ENCODE results near the gene ADRA2B. TPM values are rescaled to one million over a fixed set of nuclear protein-coding genes. Genes with fewer than 3 reads are reported as not detected.

ADRA2B gene
- total RNA-seq, 2 experiments from 2014 or later: 0.29 to 0.34 TPM

DNA sequence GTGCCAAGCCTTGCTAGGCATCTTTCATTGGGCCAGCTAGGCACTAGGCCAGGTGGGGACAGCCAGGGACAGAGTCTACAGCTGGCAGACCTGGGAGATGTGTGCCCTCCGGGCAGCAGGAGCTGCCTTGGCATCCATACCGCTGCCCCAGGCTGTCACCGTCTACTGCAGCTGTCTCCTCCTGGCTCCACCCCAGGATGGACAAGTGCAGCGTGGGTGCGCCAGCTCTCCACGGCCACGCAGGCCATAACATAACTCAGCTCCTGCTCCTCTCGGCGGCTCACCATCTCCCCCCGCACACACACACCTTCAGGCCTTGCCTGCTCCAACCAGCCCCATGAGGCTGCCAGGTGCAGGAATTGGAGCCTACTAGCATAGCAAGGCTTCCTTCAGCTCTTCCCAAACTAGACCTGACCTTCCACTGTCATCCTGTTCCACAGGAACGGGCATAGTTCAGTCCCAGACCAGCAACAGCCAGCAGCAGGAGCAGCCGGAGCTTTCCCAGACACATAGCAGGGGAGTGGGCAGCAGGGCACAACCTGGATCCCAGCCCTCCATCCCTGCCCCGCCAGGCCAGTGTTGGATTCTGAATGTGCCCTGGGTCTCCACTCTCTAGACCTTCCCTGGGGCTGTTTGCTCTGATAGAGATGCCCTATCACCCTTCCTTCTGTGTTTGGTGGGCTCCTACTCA, 2.5 kb upstream of the ADRA2B start:
- Mint-ChIP-seq H3K4me3 (no peak overlapping the region), H3K9me3 (no peaks in the 10 kb centered on the region), H3K27ac (no peak overlapping the region), H3K36me3 (ENCODE audit: low read depth) (no peaks in the 10 kb centered on the region), H3K27me3 (peaks cover 32% of the 10 kb centered on the region), H3K4me1 (ENCODE audit: low read depth) (peaks cover 22% of the 10 kb centered on the region)
- intact Hi-C loops (cut with micrococcal nuclease): no loop called here
- TF ChIP-seq CTCF (IDR thresholded peaks at IDR 0.05): no peak
- DNase-seq: no peak
- ChIA-PET POLR2A (interaction anchor here (1.2 to 1.8 kb wide), 4 partner anchors 17 to 171 kb away, joined by 3 to 9 read pairs (median 6); no protein-coding TSS in a partner anchor), CTCF (interaction anchor here (0.9 to 9.3 kb wide), 8 partner anchors 13 to 126 kb away, joined by 3 to 94 read pairs (median 24); partner anchors contain the start of gene ASTL)
- ATAC-seq: no peak

DNA sequence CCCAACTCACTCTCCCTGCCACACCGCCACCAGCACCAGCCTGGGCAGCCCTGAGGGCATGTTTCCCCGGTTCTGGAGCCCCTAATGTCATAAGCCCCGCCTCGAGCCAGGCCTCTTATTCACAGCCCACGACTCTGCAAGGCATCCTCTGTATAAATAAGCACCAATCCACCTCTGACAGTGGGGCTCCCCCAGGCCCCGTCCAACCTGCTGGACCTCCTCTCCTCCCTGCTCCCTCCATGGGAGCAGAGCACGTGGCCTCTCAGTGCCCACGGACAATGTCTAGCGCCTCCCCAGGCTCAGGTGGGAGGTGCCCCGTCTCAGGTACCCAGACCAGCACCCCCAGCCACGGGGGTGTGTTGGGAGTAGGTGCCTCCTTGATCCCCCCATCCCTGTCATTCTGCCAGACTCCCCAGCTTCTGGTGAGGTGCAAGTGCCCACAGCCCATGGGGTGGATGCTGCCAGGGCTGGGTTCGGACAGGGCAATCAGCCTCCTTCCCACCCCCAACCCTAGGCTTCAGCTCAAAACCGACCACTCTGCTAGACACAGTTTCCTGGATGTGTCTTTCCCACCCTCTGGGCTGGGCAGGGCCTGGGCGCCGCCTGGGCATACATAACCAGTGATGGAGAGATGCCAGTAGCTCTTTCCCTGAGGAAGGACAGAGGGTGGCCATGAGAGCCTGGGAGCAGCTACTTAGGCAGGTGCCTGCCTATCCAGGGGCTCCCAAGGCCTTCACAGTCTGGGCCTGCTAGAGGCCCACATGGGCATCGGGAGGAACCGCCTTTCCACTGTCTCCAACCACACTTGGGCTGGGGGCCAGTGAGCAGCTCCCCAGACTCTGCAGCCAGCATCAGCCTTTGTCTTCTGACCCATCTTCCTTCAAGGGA, 1.6 kb upstream of the ADRA2B start:
- ChIA-PET CTCF (interaction anchor here (0.7 to 9.3 kb wide), 31 partner anchors 9 to 184 kb away, joined by 3 to 94 read pairs (median 6); partner anchors contain the start of genes ASTL, CIAO1 and TMEM127), POLR2A (interaction anchor here (1.1 to 1.8 kb wide), 7 partner anchors 16 to 172 kb away, joined by 3 to 9 read pairs (median 4); no protein-coding TSS in a partner anchor)
- no peak for TF ChIP-seq CTCF (IDR thresholded peaks at IDR 0.05)
- Mint-ChIP-seq H3K27ac (no peak overlapping the region), H3K36me3 (ENCODE audit: low read depth) (no peaks in the 10 kb centered on the region), H3K4me3 (peak overlapping the region; percentile 64), H3K27me3 (peaks cover 32% of the 10 kb centered on the region), H3K9me3 (no peaks in the 10 kb centered on the region), H3K4me1 (ENCODE audit: low read depth) (peaks cover 22% of the 10 kb centered on the region)
- intact Hi-C loops (cut with micrococcal nuclease): no loop called here
- DNase-seq (peak; percentile 35), ATAC-seq (no peak)

DNA sequence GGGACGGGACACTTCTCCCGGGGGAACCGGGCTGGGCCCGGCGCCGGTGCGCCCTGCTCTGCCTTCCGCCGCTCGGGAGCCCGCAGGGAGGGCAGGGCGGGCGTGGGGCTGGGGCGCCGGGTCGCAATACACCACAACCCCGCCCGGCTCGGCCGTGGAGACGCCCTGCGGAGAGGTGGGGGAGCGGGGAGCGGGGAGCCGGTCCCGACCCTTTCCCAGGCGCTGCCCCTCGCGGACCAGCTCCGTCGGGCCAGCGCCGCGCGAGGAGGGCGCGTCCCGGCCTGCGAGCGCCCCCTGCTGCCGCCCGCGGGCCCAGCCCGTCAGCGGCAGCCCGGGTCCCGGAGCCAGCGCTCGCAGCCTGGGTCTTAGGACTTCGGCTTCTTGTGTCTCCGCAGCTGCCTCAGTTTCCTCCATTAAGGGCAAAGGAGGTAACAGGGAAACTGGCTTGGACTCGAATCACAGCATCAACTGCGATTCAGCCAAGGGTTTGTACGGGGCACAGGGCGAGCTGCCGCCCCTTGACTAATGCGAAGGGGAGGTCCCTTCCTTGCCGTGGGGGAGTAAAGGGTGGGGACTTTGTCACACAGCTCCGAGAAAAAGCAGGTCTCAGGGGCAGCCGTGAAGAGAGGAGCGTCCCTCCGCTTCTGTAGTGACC, 635 bp upstream of the ADRA2B start:
- H3K36me3 Mint-ChIP-seq (ENCODE audit: low read depth): no peaks in the 10 kb centered on the region
- intact Hi-C loops (cut with micrococcal nuclease): no loop called here
- H3K4me1 Mint-ChIP-seq (ENCODE audit: low read depth): peaks cover 22% of the 10 kb centered on the region
- H3K27me3 Mint-ChIP-seq: peaks cover 31% of the 10 kb centered on the region
- DNase-seq: peak; percentile 64
- ChIA-PET CTCF (interaction anchor here (0.6 to 9.3 kb wide), 51 partner anchors 9 to 392 kb away, joined by 3 to 94 read pairs (median 5); partner anchors contain the start of genes ASTL, CIAO1, DUSP2 and TMEM127), POLR2A (interaction anchor here (0.7 to 1.8 kb wide), 7 partner anchors 16 to 124 kb away, joined by 3 to 11 read pairs (median 4); no protein-coding TSS in a partner anchor)
- ATAC-seq: peak; percentile 82
- no peak overlapping the region for H3K27ac Mint-ChIP-seq
- peak overlapping the region; percentile 64 for H3K4me3 Mint-ChIP-seq
- no peaks in the 10 kb centered on the region for H3K9me3 Mint-ChIP-seq
- peak; percentile 92 for TF ChIP-seq CTCF (IDR thresholded peaks at IDR 0.05)

DNA sequence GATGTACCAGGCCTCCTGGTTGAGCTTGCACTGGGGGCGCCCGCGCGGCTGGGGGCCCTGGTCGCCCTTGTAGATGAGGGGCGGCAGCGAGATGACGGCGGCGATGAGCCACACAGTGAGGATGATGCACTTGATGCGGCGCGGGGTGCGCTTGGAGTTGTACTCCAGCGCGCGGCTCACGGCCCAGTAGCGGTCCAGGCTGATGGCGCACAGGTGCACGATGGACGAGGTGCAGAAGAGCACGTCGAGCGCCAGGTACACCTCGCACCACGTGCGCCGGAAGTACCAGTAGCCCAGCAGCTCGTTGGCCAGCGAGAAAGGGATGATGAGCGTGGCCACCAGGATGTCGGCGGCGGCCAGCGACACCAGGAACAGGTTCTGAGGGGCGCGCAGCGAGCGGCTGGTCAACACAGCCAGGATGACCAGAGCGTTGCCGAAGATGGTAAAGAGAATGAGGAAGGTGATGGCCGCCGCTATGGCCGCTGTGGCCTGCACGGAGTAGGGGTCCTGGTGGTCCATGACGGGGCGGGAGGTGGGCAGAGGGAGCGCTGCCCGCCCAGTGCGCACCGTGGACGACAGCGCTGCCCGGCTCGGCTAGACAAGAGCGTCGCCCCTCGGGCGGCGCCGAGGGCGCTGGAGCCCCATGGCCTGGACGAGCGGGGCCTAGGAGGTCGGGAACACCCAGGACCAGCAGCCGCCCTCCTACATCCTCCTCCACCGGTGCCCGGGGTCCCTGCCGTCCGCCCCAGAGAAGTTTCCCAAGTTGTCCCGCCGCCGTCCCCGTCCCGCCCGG, 544 bp downstream of the ADRA2B start:
- Mint-ChIP-seq H3K4me1 (ENCODE audit: low read depth) (peaks cover 20% of the 10 kb centered on the region), H3K27me3 (peaks cover 21% of the 10 kb centered on the region), H3K36me3 (ENCODE audit: low read depth) (no peaks in the 10 kb centered on the region), H3K27ac (no peak overlapping the region), H3K9me3 (no peaks in the 10 kb centered on the region), H3K4me3 (peak overlapping the region; percentile 56)
- TF ChIP-seq CTCF (IDR thresholded peaks at IDR 0.05): no peak
- DNase-seq (no peak), ATAC-seq (peak; percentile 1)
- intact Hi-C loops (cut with micrococcal nuclease): no loop called here
- ChIA-PET POLR2A (interaction anchor here (1.0 to 1.8 kb wide), 2 partner anchors 27 to 93 kb away, joined by 4 to 11 read pairs; no protein-coding TSS in a partner anchor), CTCF (interaction anchor here (0.7 to 9.3 kb wide), 18 partner anchors 9 to 151 kb away, joined by 3 to 94 read pairs (median 10); partner anchors contain the start of genes ASTL, CIAO1 and TMEM127)
